ENCODE results near the gene ITPRIPL1. TPM values are rescaled to one million over a fixed set of nuclear protein-coding genes. Genes with fewer than 3 reads are reported as not detected.

ITPRIPL1 gene
- total and polyA plus RNA-seq, 2 of the 8 experiments (the other 6 are each of a cell fraction or from before 2014, with no cell fraction given): 10.6 to 16.1 TPM

GRCh38 chr2:96316999-96317398, 8.1 kb upstream of the ITPRIPL1 start:
- Histone ChIP-seq H3K27ac (ENCODE audit: low read depth, low read length) (no peak overlapping the region), H4K5ac (ENCODE audit: insufficient read length, low read depth, low read length) (no peak overlapping the region), H3K4me1 (replicated peaks in 1 of 4; ENCODE audit: control insufficient read depth in 3 of 4, insufficient read depth in 4 of 4, low read length in 3 of 4) (peaks cover 0 to 3% (median 0%) of the 10 kb centered on the region in 4 experiments; a peak in 1 of 7 replicates), H4K91ac (replicated peaks; ENCODE audit: insufficient read length, low read length) (no peak overlapping the region), H3K4me3 (ENCODE audit: extremely low read depth in 1 of 4, insufficient read depth in 2 of 4, low read depth in 3 of 4, low read length in 4 of 4) (no peak overlapping the region), H3K23ac (ENCODE audit: insufficient read length) (no peak overlapping the region), H2BK120ac (replicated peaks; ENCODE audit: low read depth, low read length) (no peak overlapping the region), H4K8ac (ENCODE audit: extremely low read depth, insufficient read depth, low read length) (no peak overlapping the region), H3K18ac (ENCODE audit: extremely low read depth, low read length) (no peak overlapping the region), H3K14ac (ENCODE audit: insufficient read length) (no peak overlapping the region), H3K4ac (replicated peaks; ENCODE audit: insufficient read length, low read depth, low read length) (no peak overlapping the region), H2AFZ (ENCODE audit: low read length) (no peak overlapping the region), H2BK5ac (ENCODE audit: low read depth, low read length) (no peak overlapping the region), H3K9me3 (ENCODE audit: insufficient read depth in 2 of 2, low read depth in 1 of 2, low read length in 1 of 2) (no peaks in the 10 kb centered on the region), H3K56ac (replicated peaks; ENCODE audit: insufficient read length, low read depth, low read length) (no peak overlapping the region), H4K20me1 (replicated peaks in 1 of 2; ENCODE audit: control insufficient read depth in 1 of 2, insufficient read depth in 2 of 2, low read length in 2 of 2) (no peaks in the 10 kb centered on the region), H3K79me1 (ENCODE audit: low read depth, low read length) (no peaks in the 10 kb centered on the region), H3K27me3 (replicated peaks in 1 of 4; ENCODE audit: control insufficient read depth in 3 of 4, extremely low read depth in 1 of 4, insufficient read depth in 3 of 4, low read length in 3 of 4) (peaks cover 3 to 23% (median 18%) of the 10 kb centered on the region in 4 experiments), H2BK12ac (ENCODE audit: low read depth, low read length) (no peak overlapping the region), H3K23me2 (ENCODE audit: low read depth, low read length) (peaks cover 11% of the 10 kb centered on the region; the same call in 1 of the 2 replicates), H2BK15ac (ENCODE audit: low read length) (no peak overlapping the region), H3K4me2 (ENCODE audit: insufficient read depth in 1 of 2, low read depth in 2 of 2, low read length in 2 of 2) (no peak overlapping the region), H3K9ac (replicated peaks in 1 of 4; ENCODE audit: extremely low read depth in 1 of 4, low read depth in 3 of 4, low read length in 3 of 4) (no peak overlapping the region), H3K79me2 (ENCODE audit: control insufficient read depth in 1 of 2, insufficient read depth in 2 of 2, low read length in 2 of 2) (no peaks in the 10 kb centered on the region), H2BK20ac (ENCODE audit: low read length) (no peak overlapping the region), H2AK5ac (ENCODE audit: low read depth, low read length) (no peak overlapping the region), H3K36me3 (ENCODE audit: control insufficient read depth in 2 of 4, insufficient read depth in 4 of 4, low read length in 3 of 4) (no peaks in the 10 kb centered on the region)
- POLR2A ChIA-PET (ENCODE audit: partially characterized antibody): no interaction called here
- CTCF ChIA-PET (ENCODE audit: partially characterized antibody): interaction anchor here (0.6 to 1.1 kb wide), 2 partner anchors 152 to 178 kb away, joined by 3 read pairs; no protein-coding TSS in a partner anchor
- no peak for TF ChIP-seq KDM1A (IDR thresholded peaks at IDR 0.05; ENCODE audit: borderline replicate concordance, low read length)
- no peak for TF ChIP-seq RXRA (IDR thresholded peaks at IDR 0.05; ENCODE audit: insufficient read depth, low read depth, low read length)
- TF ChIP-seq POU5F1 (IDR thresholded peaks at IDR 0.05; ENCODE audit: low read depth, low read length): no peak
- TF ChIP-seq GABPA (IDR thresholded peaks at IDR 0.05; ENCODE audit: borderline replicate concordance, insufficient read depth, low read length): no peak
- no peak for TF ChIP-seq SRF (IDR thresholded peaks at IDR 0.05; ENCODE audit: low read depth, low read length)
- TF ChIP-seq SAP30 (IDR thresholded peaks at IDR 0.05; ENCODE audit: insufficient read depth, insufficient replicate concordance, low read length): no peak
- no peak for TF ChIP-seq EZH2 (IDR thresholded peaks at IDR 0.05; ENCODE audit: low read depth, low read length, severe bottlenecking)
- TF ChIP-seq SIN3A (conservative IDR thresholded peaks at IDR 0.05 in 1 of 2, IDR thresholded peaks at IDR 0.05 in 1 of 2; ENCODE audit: low read depth in 1 of 2, low read length in 2 of 2): no peak
- TF ChIP-seq SP1 (IDR thresholded peaks at IDR 0.05; ENCODE audit: low read depth, low read length): no peak
- TF ChIP-seq USF2 (IDR thresholded peaks at IDR 0.05; ENCODE audit: low read length): no peak
- no peak for TF ChIP-seq FOSL1 (IDR thresholded peaks at IDR 0.05; ENCODE audit: insufficient read depth, low read depth, low read length)
- no peak for TF ChIP-seq NANOG (IDR thresholded peaks at IDR 0.05; ENCODE audit: insufficient read depth, low read depth, low read length, poor library complexity, severe bottlenecking)
- FAIRE-seq (no peak), DNase-seq (ENCODE audit: low read depth in 1 of 2, low spot score in 2 of 2) (no peak)

Data from H1 (cell line).